KMS-11 (cell line): ENCODE data around the gene WNK3.

Source experiments
- H2AFZ ChIP-seq: fragments of 200-600 bp; sonication (generic); 2 replicates; pipeline ENCODE4 v1.6.1; 2016; ENCODE audit warnings: antibody characterized with exemption, mixed run types, low read depth
- H3K27ac ChIP-seq: fragments of 200-600 bp; sonication (generic); 2 replicates; pipeline ENCODE4 v1.6.1; 2016; ENCODE audit warnings: mild to moderate bottlenecking, mixed run types
- H3K27me3 ChIP-seq: fragments of 200-600 bp; sonication (generic); 2 replicates; pipeline ENCODE4 v1.6.1; 2017; ENCODE audit warnings: mild to moderate bottlenecking, low read depth, mixed run types, moderate library complexity; ENCODE audit not compliant: insufficient read depth
- H3K36me3 ChIP-seq: fragments of 200-600 bp; sonication (generic); 2 replicates; pipeline ENCODE4 v1.6.1; 2017; ENCODE audit warnings: mild to moderate bottlenecking, mixed run types; ENCODE audit not compliant: insufficient read depth
- H3K4me1 ChIP-seq: fragments of 200-600 bp; sonication (generic); 2 replicates; pipeline ENCODE4 v1.6.1; 2016; ENCODE audit warnings: mild to moderate bottlenecking, low read depth, mixed run types; ENCODE audit not compliant: poor library complexity, severe bottlenecking
- H3K4me2 ChIP-seq: fragments of 200-600 bp; sonication (generic); 2 replicates; pipeline ENCODE4 v1.7.0; 2016; ENCODE audit warnings: mild to moderate bottlenecking, mixed run types
- H3K4me3 ChIP-seq: fragments of 200-600 bp; sonication (generic); IDR thresholded peaks from 2 replicates; pipeline ENCODE4 v1.6.1; 2017; ENCODE audit warnings: low read depth, low read length, mixed read lengths; ENCODE audit not compliant: insufficient read depth
- H3K79me2 ChIP-seq: fragments of 200-600 bp; sonication (generic); 2 replicates; pipeline ENCODE4 v1.6.1; 2016; ENCODE audit warnings: low read depth, mixed run types; ENCODE audit not compliant: insufficient read depth
- H3K9ac ChIP-seq: fragments of 200-600 bp; sonication (generic); 2 replicates; pipeline ENCODE4 v1.6.1; 2016; ENCODE audit warnings: mild to moderate bottlenecking, mixed run types
- H4K20me1 ChIP-seq: fragments of 200-600 bp; sonication (generic); 2 replicates; pipeline ENCODE4 v1.6.1; 2016; ENCODE audit warnings: mild to moderate bottlenecking, mixed run types; ENCODE audit not compliant: insufficient read depth
- CTCF ChIP-seq: fragments of 200-600 bp; sonication (generic); conservative IDR thresholded peaks from 2 replicates; pipeline ENCODE4 v1.6.1; 2017; ENCODE audit warnings: low read depth, mild to moderate bottlenecking, antibody characterized with exemption, low read length, moderate library complexity, mixed read lengths

Gene WNK3

DNA sequence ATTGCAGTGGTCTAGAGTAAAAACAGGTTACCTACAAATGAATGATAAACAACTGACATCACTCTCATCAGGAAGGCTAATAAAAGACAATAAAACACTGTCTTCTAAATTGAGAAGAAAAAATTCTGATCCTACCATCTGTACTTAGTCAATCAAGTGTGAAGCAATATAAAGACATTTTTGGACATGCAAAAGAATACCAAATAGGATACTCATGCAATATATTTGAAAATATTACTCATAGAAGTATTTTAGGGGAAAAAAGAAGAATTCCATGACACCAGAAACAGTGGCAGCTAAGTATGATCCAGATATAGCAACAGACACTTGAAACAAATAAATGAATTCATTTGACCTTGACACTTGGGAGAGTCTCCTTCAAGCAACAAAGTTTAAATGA lies 111.0 kb downstream of the WNK3 start:
- Histone ChIP-seq H3K4me3 (no peak overlapping the region), H3K79me2 (no peaks in the 10 kb centered on the region), H4K20me1 (no peaks in the 10 kb centered on the region), H3K9ac (no peak overlapping the region), H3K36me3 (no peaks in the 10 kb centered on the region), H3K4me2 (no peak overlapping the region), H3K27ac (no peak overlapping the region), H3K27me3 (no peaks in the 10 kb centered on the region), H2AFZ (no peak overlapping the region), H3K4me1 (peaks cover 37% of the 10 kb centered on the region)
- no peak for TF ChIP-seq CTCF

DNA sequence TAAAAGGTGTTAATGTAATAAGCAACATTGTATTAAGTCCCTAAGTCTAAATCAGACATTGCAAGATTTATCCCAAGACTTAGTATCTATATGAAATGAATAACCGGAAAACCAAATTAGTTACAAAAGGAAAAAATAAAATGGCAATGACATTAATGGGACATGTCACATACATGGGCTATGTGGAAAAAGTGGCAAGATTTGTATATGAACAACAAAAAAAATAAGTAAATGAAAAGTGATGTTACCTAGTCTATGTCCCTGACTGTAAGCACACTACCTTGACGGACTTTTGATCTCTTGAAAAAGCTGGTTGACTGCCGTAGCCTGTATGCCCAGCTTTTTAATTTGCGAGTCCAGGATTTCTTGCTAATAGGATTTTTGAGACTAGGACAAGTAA lies 119.3 kb downstream of the WNK3 start:
- H2AFZ ChIP-seq, result no peak overlapping the region
- TF ChIP-seq CTCF, result no peak

GRCh38 chrX:54237014-54237413 lies 120.8 kb downstream of the WNK3 start:
- no peaks in the 10 kb centered on the region for H3K79me2 ChIP-seq
- no peak overlapping the region for H3K4me3 ChIP-seq
- no peak overlapping the region for H2AFZ ChIP-seq
- H4K20me1 ChIP-seq, result no peaks in the 10 kb centered on the region
- H3K36me3 ChIP-seq, result 0 out of 2 replicates have a peak, but pooled peaks cover 5% of the 10 kb centered on the region
- no peak overlapping the region for H3K4me2 ChIP-seq
- H3K27ac ChIP-seq, result no peak overlapping the region
- no peak overlapping the region for H3K9ac ChIP-seq
- no peaks in the 10 kb centered on the region for H3K27me3 ChIP-seq
- no peaks in the 10 kb centered on the region for H3K4me1 ChIP-seq
- no peak for TF ChIP-seq CTCF

More for the DNA sequence above, 119.3 kb downstream of the WNK3 start:
- no peaks in the 10 kb centered on the region for H3K79me2 ChIP-seq
- no peak overlapping the region for H3K9ac ChIP-seq
- H3K27ac ChIP-seq, result no peak overlapping the region
- H3K4me2 ChIP-seq, result no peak overlapping the region
- no peak overlapping the region for H3K4me3 ChIP-seq
- no peaks in the 10 kb centered on the region for H3K27me3 ChIP-seq
- no peaks in the 10 kb centered on the region for H4K20me1 ChIP-seq
- 0 out of 2 replicates have a peak, but pooled peaks cover 5% of the 10 kb centered on the region for H3K36me3 ChIP-seq
- H3K4me1 ChIP-seq, result peaks cover 2% of the 10 kb centered on the region

DNA sequence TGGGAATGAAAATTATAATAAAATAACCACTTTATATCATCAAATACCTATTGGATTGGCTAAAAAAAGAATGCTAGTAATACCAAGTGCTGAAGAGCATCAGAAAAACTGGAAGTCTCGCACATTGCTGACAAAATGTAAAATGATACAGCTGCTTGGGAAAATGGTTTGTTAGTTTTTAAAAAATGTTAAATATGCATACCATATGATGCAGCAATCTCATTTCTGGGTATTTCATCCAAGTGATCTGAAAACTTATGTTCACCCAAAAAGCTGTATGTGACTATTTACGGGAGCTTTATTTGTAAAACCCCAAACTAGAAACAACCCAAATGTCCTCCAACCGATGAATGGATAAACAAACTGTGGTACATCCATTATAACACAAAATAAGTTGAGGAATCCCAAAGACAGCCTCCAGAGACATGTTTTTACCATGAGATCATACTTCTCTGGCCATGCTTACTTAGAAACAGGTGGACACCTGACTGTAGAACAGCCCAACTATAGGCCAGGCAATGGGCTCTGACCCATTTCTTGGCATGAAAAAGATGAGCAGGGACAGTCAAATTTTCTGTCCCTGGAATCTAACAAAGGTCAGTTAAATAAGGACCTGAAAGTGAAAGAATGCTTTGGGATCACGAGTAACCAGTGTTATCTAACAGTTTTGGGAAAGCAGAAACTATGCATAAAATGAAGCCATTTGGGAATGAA lies 127.3 kb downstream of the WNK3 start:
- Histone ChIP-seq H3K36me3 (no peaks in the 10 kb centered on the region), H3K79me2 (no peaks in the 10 kb centered on the region), H3K27me3 (no peaks in the 10 kb centered on the region), H3K4me1 (peaks cover 26% of the 10 kb centered on the region), H3K27ac (no peak overlapping the region), H3K9ac (no peak overlapping the region), H4K20me1 (no peaks in the 10 kb centered on the region), H3K4me2 (no peak overlapping the region), H3K4me3 (no peak overlapping the region), H2AFZ (no peak overlapping the region)
- no peak for TF ChIP-seq CTCF
